Aortic smooth muscle cell (primary cell): ENCODE data around the gene PALS1. TPM values are rescaled to one million over a fixed set of nuclear protein-coding genes. Genes with fewer than 3 reads are reported as not detected.

Experiments
- total RNA-seq: library from RNA; depleted of rRNA; stranded (reverse); fragments of >200 nt; gene quantifications from 2 replicates; pipeline ENCODE4 v1.2.3, GENCODE V29; 2014

The PALS1 gene
- total RNA-seq, result 19.2 and 26.2 TPM in 2 replicates

DNA sequence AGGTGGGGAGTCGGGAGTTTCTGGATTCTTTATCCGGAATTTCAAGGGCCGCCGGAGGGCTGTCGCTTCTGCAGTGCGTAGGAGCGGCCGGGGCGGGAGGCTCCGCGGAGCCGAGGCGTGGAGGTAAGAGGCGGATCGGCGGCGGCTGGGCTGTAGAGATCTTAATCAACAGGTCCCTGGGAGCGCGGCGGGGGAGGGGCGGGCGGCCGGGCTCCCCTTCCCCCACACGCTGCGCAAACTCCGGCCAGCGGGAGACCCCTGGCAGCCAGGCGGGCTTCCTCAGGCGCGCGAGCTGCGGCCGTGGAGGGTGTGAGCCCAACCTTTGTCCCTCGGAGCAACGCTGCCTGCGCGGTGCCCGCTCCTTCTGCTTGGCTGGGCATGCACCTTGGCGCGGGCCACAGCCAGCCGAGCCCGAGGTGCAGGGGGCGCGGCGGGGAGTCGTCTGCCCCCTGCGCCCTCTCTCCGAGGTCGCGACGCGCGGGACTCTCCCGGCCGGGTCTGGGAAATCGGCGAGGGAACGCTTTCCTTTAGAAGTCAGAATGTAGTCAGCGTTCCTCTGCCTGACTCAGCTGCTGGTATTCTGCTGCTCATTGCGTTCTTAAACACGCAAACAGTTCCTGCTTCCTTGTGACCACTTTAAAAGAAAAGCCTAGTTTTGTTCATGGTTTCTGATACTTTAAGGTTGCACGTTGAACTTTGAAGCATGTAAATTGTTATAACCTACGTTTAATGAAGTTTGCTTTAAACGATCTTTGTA is at the start of gene PALS1:
TSS of gene PALS1 (plus strand) at position 25 of the 757 bp plus-strand sequence. CDS start 37,736 bp downstream, outside the sequence.

Other genes with a start within 250 kb of the PALS1 start
- not detected in 2 replicates for gene GARIN2, start 52.0 kb upstream of the PALS1 start, total RNA-seq
- 151 and 158 TPM in 2 replicates for gene ATP6V1D, start 118.4 kb downstream of the PALS1 start, total RNA-seq
- gene EIF2S1, start 118.9 kb downstream of the PALS1 start, total RNA-seq, result 223 and 261 TPM in 2 replicates
- gene PLEK2, start 170.7 kb downstream of the PALS1 start, total RNA-seq, result 2.2 and 2.9 TPM in 2 replicates
- gene TMEM229B, start 247.3 kb downstream of the PALS1 start, total RNA-seq, result 1.1 and 1.2 TPM in 2 replicates